Measurements from ENCODE around the gene FAP. TPM values are rescaled to one million over a fixed set of nuclear protein-coding genes. Genes with fewer than 3 reads are reported as not detected.

The FAP gene
- total and polyA plus RNA-seq, 2 donors (not counting 1 experiment from before 2014, with no cell fraction given), result not detected

- TF ChIP-seq EZH2 (IDR thresholded peaks at IDR 0.05; ENCODE audit: borderline replicate concordance, insufficient read depth, low read depth, low read length, poor library complexity, severe bottlenecking), result no peak
- TF ChIP-seq, protein P1, sequence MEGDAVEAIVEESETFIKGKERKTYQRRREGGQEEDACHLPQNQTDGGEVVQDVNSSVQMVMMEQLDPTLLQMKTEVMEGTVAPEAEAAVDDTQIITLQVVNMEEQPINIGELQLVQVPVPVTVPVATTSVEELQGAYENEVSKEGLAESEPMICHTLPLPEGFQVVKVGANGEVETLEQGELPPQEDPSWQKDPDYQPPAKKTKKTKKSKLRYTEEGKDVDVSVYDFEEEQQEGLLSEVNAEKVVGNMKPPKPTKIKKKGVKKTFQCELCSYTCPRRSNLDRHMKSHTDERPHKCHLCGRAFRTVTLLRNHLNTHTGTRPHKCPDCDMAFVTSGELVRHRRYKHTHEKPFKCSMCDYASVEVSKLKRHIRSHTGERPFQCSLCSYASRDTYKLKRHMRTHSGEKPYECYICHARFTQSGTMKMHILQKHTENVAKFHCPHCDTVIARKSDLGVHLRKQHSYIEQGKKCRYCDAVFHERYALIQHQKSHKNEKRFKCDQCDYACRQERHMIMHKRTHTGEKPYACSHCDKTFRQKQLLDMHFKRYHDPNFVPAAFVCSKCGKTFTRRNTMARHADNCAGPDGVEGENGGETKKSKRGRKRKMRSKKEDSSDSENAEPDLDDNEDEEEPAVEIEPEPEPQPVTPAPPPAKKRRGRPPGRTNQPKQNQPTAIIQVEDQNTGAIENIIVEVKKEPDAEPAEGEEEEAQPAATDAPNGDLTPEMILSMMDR (IDR thresholded peaks at IDR 0.05), result no peak
- no peak for ATAC-seq (ENCODE audit: low read depth)
- H3K36me3 ChIP-seq (replicated peaks in 1 of 2; ENCODE audit: control extremely low read depth in 1 of 2, control insufficient read depth in 1 of 2, extremely low read depth in 1 of 2, insufficient read depth in 2 of 2, low read length in 1 of 2), result no peaks in the 10 kb centered on the region
- no peak overlapping the region for H3K4me3 Mint-ChIP-seq
- H3K9me3 ChIP-seq (ENCODE audit: control extremely low read depth in 1 of 3, control insufficient read depth in 2 of 3, insufficient read depth in 1 of 3, low read length in 2 of 3), result no peaks in the 10 kb centered on the region
- POLR2A ChIA-PET, result no interaction called here
- DNase-seq, result no peak
- H3K4me2 ChIP-seq (replicated peaks; ENCODE audit: low read depth, low read length, poor library complexity, severe bottlenecking), result no peak overlapping the region
- peaks cover 14% of the 10 kb centered on the region for H3K27me3 Mint-ChIP-seq
- peaks cover 0 to 3% (median 0%) of the 10 kb centered on the region in 4 experiments for H3K27me3 ChIP-seq (replicated peaks in 1 of 4; ENCODE audit: control extremely low read depth in 1 of 4, control insufficient read depth in 3 of 4, insufficient read depth in 4 of 4, low read length in 3 of 4)
- no peaks in the 10 kb centered on the region for H4K20me1 ChIP-seq (ENCODE audit: control insufficient read depth, insufficient read depth, low read length, poor library complexity, severe bottlenecking)
- no peak overlapping the region for H3K9ac ChIP-seq (ENCODE audit: low read length)
- H2AFZ ChIP-seq (ENCODE audit: insufficient read depth, low read depth, low read length, poor library complexity, severe bottlenecking), result no peak overlapping the region
- intact Hi-C loops (cut with micrococcal nuclease), result no loop called here
- no peaks in the 10 kb centered on the region for H3K4me1 Mint-ChIP-seq
- H3K27ac ChIP-seq (ENCODE audit: low read length in 2 of 2), result no peak overlapping the region
- no peak overlapping the region for H3K27ac Mint-ChIP-seq
- no peaks in the 10 kb centered on the region for H3K4me1 ChIP-seq (ENCODE audit: control insufficient read depth in 2 of 2, insufficient read depth in 2 of 2, low read length in 2 of 2)
- no peaks in the 10 kb centered on the region for H3K9me3 Mint-ChIP-seq (ENCODE audit: insufficient read depth)
- no peak overlapping the region for H3K4me3 ChIP-seq (ENCODE audit: control extremely low read depth in 1 of 5, extremely low read depth in 1 of 5, insufficient read depth in 1 of 5, low read depth in 2 of 5, low read length in 4 of 5)
- CTCF ChIA-PET, result interaction anchor here (1.0 to 2.1 kb wide), 2 partner anchors 12 to 15 kb away, joined by 3 to 12 read pairs; no protein-coding TSS in a partner anchor
- WGBS (ENCODE audit: insufficient coverage), result no CpG with 5 or more reads among the region's 2 CpGs
- no peaks in the 10 kb centered on the region for H3K79me2 ChIP-seq (ENCODE audit: control insufficient read depth, insufficient read depth, low read length)
Observed at GRCh38 chr2:162232671-162233070, 10.6 kb downstream of the FAP start.

GRCh38 chr2:162232027-162232426 is 11.2 kb downstream of the FAP start:
- Mint-ChIP-seq H3K4me1 (no peaks in the 10 kb centered on the region), H3K4me3 (no peak overlapping the region), H3K9me3 (ENCODE audit: insufficient read depth) (no peaks in the 10 kb centered on the region), H3K27ac (no peak overlapping the region), H3K27me3 (peaks cover 11% of the 10 kb centered on the region)
- Histone ChIP-seq H3K9ac (ENCODE audit: low read length) (no peak overlapping the region), H3K9me3 (ENCODE audit: control extremely low read depth in 1 of 3, control insufficient read depth in 2 of 3, insufficient read depth in 1 of 3, low read length in 2 of 3) (no peaks in the 10 kb centered on the region), H3K4me1 (ENCODE audit: control insufficient read depth in 2 of 2, insufficient read depth in 2 of 2, low read length in 2 of 2) (no peaks in the 10 kb centered on the region), H3K36me3 (replicated peaks in 1 of 2; ENCODE audit: control extremely low read depth in 1 of 2, control insufficient read depth in 1 of 2, extremely low read depth in 1 of 2, insufficient read depth in 2 of 2, low read length in 1 of 2) (no peaks in the 10 kb centered on the region), H4K20me1 (ENCODE audit: control insufficient read depth, insufficient read depth, low read length, poor library complexity, severe bottlenecking) (no peaks in the 10 kb centered on the region), H3K4me3 (ENCODE audit: control extremely low read depth in 1 of 5, extremely low read depth in 1 of 5, insufficient read depth in 1 of 5, low read depth in 2 of 5, low read length in 4 of 5) (no peak overlapping the region), H3K4me2 (replicated peaks; ENCODE audit: low read depth, low read length, poor library complexity, severe bottlenecking) (no peak overlapping the region), H2AFZ (ENCODE audit: insufficient read depth, low read depth, low read length, poor library complexity, severe bottlenecking) (no peak overlapping the region), H3K79me2 (ENCODE audit: control insufficient read depth, insufficient read depth, low read length) (no peaks in the 10 kb centered on the region), H3K27ac (ENCODE audit: low read length in 2 of 2) (no peak overlapping the region), H3K27me3 (replicated peaks in 1 of 4; ENCODE audit: control extremely low read depth in 1 of 4, control insufficient read depth in 3 of 4, insufficient read depth in 4 of 4, low read length in 3 of 4) (peaks cover 0 to 3% (median 0%) of the 10 kb centered on the region in 4 experiments)
- ChIA-PET CTCF (interaction anchor here (2.1 kb wide), 1 partner anchor 11 kb away, joined by 12 read pairs; no protein-coding TSS in a partner anchor), POLR2A (no interaction called here)
- WGBS (ENCODE audit: insufficient coverage), result no CpG with 5 or more reads among the region's 2 CpGs
- no peak for TF ChIP-seq EZH2 (IDR thresholded peaks at IDR 0.05; ENCODE audit: borderline replicate concordance, insufficient read depth, low read depth, low read length, poor library complexity, severe bottlenecking)
- TF ChIP-seq, protein P1 (IDR thresholded peaks at IDR 0.05), result no peak
- intact Hi-C loops (cut with micrococcal nuclease), result no loop called here
- ATAC-seq (ENCODE audit: low read depth), result no peak
- no peak for DNase-seq
